ENCODE measurements around the gene KIAA1671.

The KIAA1671 gene

GRCh38 chr22:25084405-25085107, 132.0 kb downstream of the KIAA1671 start:
- no peak for DNase-seq
- no peaks in the 10 kb centered on the region for H3K27me3 Mint-ChIP-seq (ENCODE audit: low read depth, poor library complexity)
- H3K27ac Mint-ChIP-seq, result no peak overlapping the region
- no peaks in the 10 kb centered on the region for H3K36me3 Mint-ChIP-seq (ENCODE audit: low read depth)
- TF ChIP-seq, protein P1, sequence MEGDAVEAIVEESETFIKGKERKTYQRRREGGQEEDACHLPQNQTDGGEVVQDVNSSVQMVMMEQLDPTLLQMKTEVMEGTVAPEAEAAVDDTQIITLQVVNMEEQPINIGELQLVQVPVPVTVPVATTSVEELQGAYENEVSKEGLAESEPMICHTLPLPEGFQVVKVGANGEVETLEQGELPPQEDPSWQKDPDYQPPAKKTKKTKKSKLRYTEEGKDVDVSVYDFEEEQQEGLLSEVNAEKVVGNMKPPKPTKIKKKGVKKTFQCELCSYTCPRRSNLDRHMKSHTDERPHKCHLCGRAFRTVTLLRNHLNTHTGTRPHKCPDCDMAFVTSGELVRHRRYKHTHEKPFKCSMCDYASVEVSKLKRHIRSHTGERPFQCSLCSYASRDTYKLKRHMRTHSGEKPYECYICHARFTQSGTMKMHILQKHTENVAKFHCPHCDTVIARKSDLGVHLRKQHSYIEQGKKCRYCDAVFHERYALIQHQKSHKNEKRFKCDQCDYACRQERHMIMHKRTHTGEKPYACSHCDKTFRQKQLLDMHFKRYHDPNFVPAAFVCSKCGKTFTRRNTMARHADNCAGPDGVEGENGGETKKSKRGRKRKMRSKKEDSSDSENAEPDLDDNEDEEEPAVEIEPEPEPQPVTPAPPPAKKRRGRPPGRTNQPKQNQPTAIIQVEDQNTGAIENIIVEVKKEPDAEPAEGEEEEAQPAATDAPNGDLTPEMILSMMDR (IDR thresholded peaks at IDR 0.05), result no peak
- H3K9me3 Mint-ChIP-seq, result no peaks in the 10 kb centered on the region
- H3K4me3 Mint-ChIP-seq, result no peak overlapping the region
- peaks cover under 1% of the 10 kb centered on the region for H3K4me1 Mint-ChIP-seq

- Mint-ChIP-seq H3K9me3 (no peaks in the 10 kb centered on the region), H3K36me3 (ENCODE audit: low read depth) (no peaks in the 10 kb centered on the region), H3K4me1 (no peaks in the 10 kb centered on the region), H3K27me3 (ENCODE audit: low read depth, poor library complexity) (peaks cover under 1% of the 10 kb centered on the region), H3K27ac (no peak overlapping the region), H3K4me3 (no peak overlapping the region)
- TF ChIP-seq, protein P1 (IDR thresholded peaks at IDR 0.05), result no peak
- no peak for DNase-seq
Observed at GRCh38 chr22:25085156-25085555, 132.6 kb downstream of the KIAA1671 start.

DNA sequence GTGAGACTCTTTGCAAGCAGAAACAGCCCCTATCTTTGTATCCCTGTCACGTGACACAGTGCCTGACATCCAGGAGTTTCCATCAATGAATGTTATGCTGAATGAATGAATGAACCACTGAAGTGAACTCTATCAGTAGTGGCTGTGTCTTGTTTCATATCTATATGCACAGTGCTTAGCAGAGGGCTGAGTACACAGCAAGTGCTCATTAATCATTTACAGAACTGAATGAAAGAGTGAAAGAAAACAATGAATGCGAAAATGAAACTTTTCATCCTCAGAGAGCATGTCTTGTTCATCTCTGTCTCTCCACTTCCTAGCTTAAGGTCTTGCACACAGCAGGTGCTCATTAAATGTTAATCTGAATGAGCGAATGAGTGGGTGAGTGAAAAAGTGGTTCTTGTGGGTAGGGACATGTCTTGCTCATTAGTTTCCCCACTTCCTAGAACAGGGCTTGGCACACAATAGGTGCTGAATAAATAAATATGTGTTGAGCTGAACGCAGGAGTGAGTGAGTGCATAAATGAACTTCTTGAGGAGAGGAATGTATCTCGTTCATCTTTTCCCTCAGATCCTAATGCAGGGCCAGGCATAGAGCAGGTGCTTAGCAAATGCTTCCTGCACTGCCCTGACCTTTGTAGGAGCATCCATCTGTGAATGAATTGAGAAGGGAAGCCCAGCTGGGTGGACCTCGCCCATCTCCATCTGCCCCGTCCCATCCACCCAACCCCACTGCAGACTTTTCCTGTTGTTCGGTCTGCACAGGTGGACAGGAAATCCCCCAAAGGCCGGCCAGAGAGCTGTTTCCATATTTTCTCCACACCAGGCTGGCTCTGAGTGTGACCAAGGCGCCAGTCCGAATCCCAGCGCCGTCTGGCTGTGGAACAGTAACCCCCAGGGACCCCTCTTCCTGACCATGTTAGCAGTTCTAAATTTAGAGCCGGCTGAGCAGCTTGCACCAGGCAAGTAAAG, 133.7 kb downstream of the KIAA1671 start:
- Mint-ChIP-seq H3K36me3 (ENCODE audit: low read depth) (no peaks in the 10 kb centered on the region), H3K27me3 (ENCODE audit: low read depth, poor library complexity) (peaks cover 3% of the 10 kb centered on the region), H3K4me3 (no peak overlapping the region), H3K27ac (no peak overlapping the region), H3K4me1 (no peaks in the 10 kb centered on the region), H3K9me3 (no peaks in the 10 kb centered on the region)
- DNase-seq, result no peak
- TF ChIP-seq, protein P1 (IDR thresholded peaks at IDR 0.05), result no peak

- no peak for DNase-seq
- no peak overlapping the region for H3K27ac Mint-ChIP-seq
- H3K4me3 Mint-ChIP-seq, result no peak overlapping the region
- H3K36me3 Mint-ChIP-seq (ENCODE audit: low read depth), result no peaks in the 10 kb centered on the region
- H3K9me3 Mint-ChIP-seq, result no peaks in the 10 kb centered on the region
- TF ChIP-seq, protein P1 (IDR thresholded peaks at IDR 0.05), result no peak
- H3K27me3 Mint-ChIP-seq (ENCODE audit: low read depth, poor library complexity), result peaks cover 3% of the 10 kb centered on the region
- peaks cover 2% of the 10 kb centered on the region for H3K4me1 Mint-ChIP-seq
Observed at GRCh38 chr22:25086902-25087282, 134.4 kb downstream of the KIAA1671 start.

GRCh38 chr22:25090225-25090890, 137.8 kb downstream of the KIAA1671 start:
- H3K27ac Mint-ChIP-seq, result no peak overlapping the region
- peaks cover 3% of the 10 kb centered on the region for H3K27me3 Mint-ChIP-seq (ENCODE audit: low read depth, poor library complexity)
- peaks cover 21% of the 10 kb centered on the region for H3K4me1 Mint-ChIP-seq
- no peak overlapping the region for H3K4me3 Mint-ChIP-seq
- no peaks in the 10 kb centered on the region for H3K9me3 Mint-ChIP-seq
- no peak for DNase-seq
- TF ChIP-seq, protein P1 (IDR thresholded peaks at IDR 0.05), result no peak
- H3K36me3 Mint-ChIP-seq (ENCODE audit: low read depth), result no peaks in the 10 kb centered on the region

Measured in nephron progenitor cell (in vitro differentiated cells).